IMR-90 (cell line): ENCODE results near the gene ASS1. TPM values are rescaled to one million over a fixed set of nuclear protein-coding genes. Genes with fewer than 3 reads are reported as not detected.

ENCODE experiments used
- ATAC-seq: fragments of 200-7000 bp; cut with Tn5 transposase; 2 replicates; pipeline ENCODE4 v1.9.1; 2020; ENCODE audit warnings: low read depth, mild to moderate bottlenecking, moderate library complexity
- BruUV-seq: library from RNA; stranded (reverse); fragments of 400-500 nt; replicated peaks from 2 replicates; lab custom pipeline; 2021; lab: Mats Ljungman, UMichigan
- CTCF ChIA-PET: fragments of 300-600 bp; formaldehyde crosslinking; extraction: SDS; loops from one replicate; lab custom pipeline; 2021; ENCODE audit warnings: antibody characterized with exemption; lab: Yijun Ruan, JAX
- POLR2A ChIA-PET: fragments of 300-600 bp; sonication (Branson Sonifier 250); formaldehyde crosslinking; loops from one replicate; lab custom pipeline; 2022; ENCODE audit warnings: antibody characterized with exemption; ENCODE audit not compliant: unreplicated experiment; lab: Charles Lee
- DNase-seq: peaks from one replicate; pipeline ENCODE4 v3.0.0; 2013
- H2AFZ ChIP-seq: replicated peaks from 2 replicates; pipeline ENCODE3; 2013; ENCODE audit warnings: low read length, mild to moderate bottlenecking; ENCODE audit not compliant: poor library complexity
- H2AK5ac ChIP-seq: 2 replicates; pipeline ENCODE4 v1.6.1; 2013; ENCODE audit warnings: low read depth, low read length, inconsistent platforms
- H2AK9ac ChIP-seq: replicated peaks from 2 replicates; pipeline ENCODE3; 2013; ENCODE audit warnings: mild to moderate bottlenecking, low read depth, low read length, moderate library complexity; ENCODE audit not compliant: poor library complexity
- H2BK120ac ChIP-seq: 2 replicates; pipeline ENCODE4 v1.6.1; 2013; ENCODE audit warnings: low read depth, low read length, inconsistent platforms
- H2BK15ac ChIP-seq: 3 replicates; pipeline ENCODE4 v1.6.1; 2013; ENCODE audit warnings: low read depth, low read length, inconsistent platforms
- H2BK20ac ChIP-seq: 2 replicates; pipeline ENCODE4 v1.6.1; 2013; ENCODE audit warnings: low read depth, mild to moderate bottlenecking, inconsistent platforms, low read length, moderate library complexity
- H2BK5ac ChIP-seq: 2 replicates; pipeline ENCODE4 v1.6.1; 2013; ENCODE audit warnings: mild to moderate bottlenecking, low read depth, low read length, inconsistent platforms; ENCODE audit not compliant: poor library complexity, severe bottlenecking
- H3K14ac ChIP-seq: replicated peaks from 2 replicates; pipeline ENCODE4 v1.6.1; 2013; ENCODE audit warnings: low read depth, low read length, inconsistent platforms
- H3K18ac ChIP-seq: 2 replicates; pipeline ENCODE4 v1.6.1; 2013; ENCODE audit warnings: low read depth, low read length, control low read depth
- H3K23ac ChIP-seq: 2 replicates; pipeline ENCODE4 v1.6.1; 2013; ENCODE audit warnings: low read depth, low read length, inconsistent platforms
- H3K27ac ChIP-seq: 2 replicates; pipeline ENCODE4 v1.5.1; 2013; ENCODE audit warnings: mild to moderate bottlenecking, control low read depth, low read length; ENCODE audit not compliant: insufficient read depth
- H3K27me3 ChIP-seq: 2 replicates; pipeline ENCODE4 v1.6.1; 2013; ENCODE audit warnings: low read length; ENCODE audit not compliant: control insufficient read depth, insufficient read depth
- H3K36me3 ChIP-seq: 2 replicates; pipeline ENCODE4 v1.6.1; 2013; ENCODE audit warnings: low read length, mixed read lengths; ENCODE audit not compliant: control insufficient read depth, insufficient read depth
- H3K4ac ChIP-seq: 2 replicates; pipeline ENCODE4 v1.6.1; 2013; ENCODE audit warnings: low read depth, low read length, inconsistent platforms
- H3K4me1 ChIP-seq: 2 replicates; pipeline ENCODE4 v1.6.1; 2013; ENCODE audit warnings: low read length, mixed read lengths; ENCODE audit not compliant: control insufficient read depth, insufficient read depth
- H3K4me2 ChIP-seq: 2 replicates; pipeline ENCODE4 v1.6.1; 2013; ENCODE audit warnings: low read depth, mild to moderate bottlenecking, control low read depth, low read length, moderate library complexity
- H3K4me3 ChIP-seq: 2 replicates; pipeline ENCODE4 v1.5.1; 2013; ENCODE audit warnings: low read depth, mild to moderate bottlenecking, control low read depth, low read length, moderate library complexity; ENCODE audit not compliant: insufficient read depth
- H3K56ac ChIP-seq: 2 replicates; pipeline ENCODE4 v1.6.1; 2013; ENCODE audit warnings: low read length, inconsistent platforms; ENCODE audit not compliant: insufficient read depth; ENCODE audit errors: extremely low read depth
- H3K79me1 ChIP-seq, 2 experiments: 2 replicates each; pipeline ENCODE4 v1.6.1; 2013; ENCODE audit warnings: low read length in 2 of 2, inconsistent platforms in 1 of 2, low read depth in 1 of 2
- H3K9ac ChIP-seq: 2 replicates; pipeline ENCODE4 v1.6.1; 2013; ENCODE audit warnings: low read depth, low read length, control low read depth
- H3K9me1 ChIP-seq: 2 replicates; pipeline ENCODE4 v1.6.1; 2013; ENCODE audit warnings: low read length, inconsistent platforms; ENCODE audit not compliant: insufficient read depth
- H3K9me3 ChIP-seq: 2 replicates; pipeline ENCODE4 v1.6.1; 2013; ENCODE audit warnings: low read length; ENCODE audit not compliant: control insufficient read depth, insufficient read depth
- H4K20me1 ChIP-seq: 2 replicates; pipeline ENCODE4 v1.6.1; 2013; ENCODE audit warnings: low read length, inconsistent platforms; ENCODE audit not compliant: insufficient read depth
- H4K5ac ChIP-seq: 2 replicates; pipeline ENCODE4 v1.6.1; 2013; ENCODE audit warnings: mild to moderate bottlenecking, low read depth, low read length, control low read depth
- H4K8ac ChIP-seq, 2 experiments: 2 replicates each; pipeline ENCODE4 v1.6.1; 2013; ENCODE audit warnings: low read depth in 2 of 2, low read length in 2 of 2, control low read depth in 1 of 2, inconsistent platforms in 1 of 2
- H4K91ac ChIP-seq: 2 replicates; pipeline ENCODE4 v1.6.1; 2013; ENCODE audit warnings: low read depth, low read length, inconsistent platforms; ENCODE audit not compliant: insufficient read depth
- BHLHE40 ChIP-seq: fragments of 150-350 bp; IDR thresholded peaks from 2 replicates; pipeline ENCODE4 v1.6.1; 2016; ENCODE audit warnings: mild to moderate bottlenecking, low read depth, low read length
- CEBPB ChIP-seq: IDR thresholded peaks from 2 replicates; pipeline ENCODE4 v1.6.1; 2012; ENCODE audit warnings: low read depth, low read length, improper control_type of control experiment
- FOS ChIP-seq: fragments of 150-350 bp; IDR thresholded peaks from 2 replicates; pipeline ENCODE4 v1.6.1; 2016; ENCODE audit warnings: low read depth, low read length
- MXI1 ChIP-seq: IDR thresholded peaks from 2 replicates; pipeline ENCODE4 v1.6.1; 2012; ENCODE audit warnings: low read depth, mild to moderate bottlenecking, low read length, moderate library complexity, borderline replicate concordance
- RAD21 ChIP-seq: IDR thresholded peaks from 2 replicates; pipeline ENCODE4 v1.6.1; 2012; ENCODE audit warnings: low read length, improper control_type of control experiment
- WGBS, 2 experiments: methylation state at CpG; one replicate each; pipeline versions ENCODE4 v1.1.5 to v1.1.7; 2013; ENCODE audit warnings: missing lambda C conversion rate in 2 of 2; ENCODE audit not compliant: insufficient read length in 1 of 2; ENCODE audit errors: extremely low coverage in 2 of 2; 5-methylcytosine and 5-hydroxymethylcytosine counted together
- dilution Hi-C: fragments of 300-500 bp; cut with HindIII; formaldehyde crosslinking; loops from one replicate; pipeline ENCODE4 v1.14.3; 2018; ENCODE audit warnings: low sequenced_read_pairs; ENCODE audit not compliant: unreplicated experiment
- in situ Hi-C: fragments of 300-500 bp; cut with MboI; formaldehyde crosslinking; loops from 3 replicates; pipeline ENCODE4 v1.14.3; 2019; ENCODE audit warnings: low sequenced_read_pairs, inconsistent platforms, mixed read lengths
- intact Hi-C: fragments of 100-400 bp; cut with micrococcal nuclease; formaldehyde crosslinking; loops from 2 replicates; pipeline ENCODE4 v1.10.0; 2022
- polyA plus RNA-seq, 3 experiments: library from polyadenylated mRNA; depleted of rRNA; stranded (reverse); fragments of >200 nt; gene quantifications; 2 replicates each; pipeline ENCODE4 v1.2.3, GENCODE V29; 2012; ENCODE audit warnings: low replicate concordance in 1 of 3
- total RNA-seq: library from RNA; depleted of rRNA; stranded (reverse); fragments of >200 nt; gene quantifications from 2 replicates; pipeline ENCODE4 v1.2.3, GENCODE V29; 2012
- TF ChIP-seq, protein P1 (sequence below): fragments of 150-350 bp; IDR thresholded peaks from 2 replicates; pipeline ENCODE4 v1.6.1; 2016; ENCODE audit warnings: low read depth, mild to moderate bottlenecking, low read length, moderate library complexity, borderline replicate concordance

ASS1 gene
- total and polyA plus RNA-seq, 2 of the 4 experiments (the other 2 are of a cell fraction): 39.6 to 41.9 TPM

DNA sequence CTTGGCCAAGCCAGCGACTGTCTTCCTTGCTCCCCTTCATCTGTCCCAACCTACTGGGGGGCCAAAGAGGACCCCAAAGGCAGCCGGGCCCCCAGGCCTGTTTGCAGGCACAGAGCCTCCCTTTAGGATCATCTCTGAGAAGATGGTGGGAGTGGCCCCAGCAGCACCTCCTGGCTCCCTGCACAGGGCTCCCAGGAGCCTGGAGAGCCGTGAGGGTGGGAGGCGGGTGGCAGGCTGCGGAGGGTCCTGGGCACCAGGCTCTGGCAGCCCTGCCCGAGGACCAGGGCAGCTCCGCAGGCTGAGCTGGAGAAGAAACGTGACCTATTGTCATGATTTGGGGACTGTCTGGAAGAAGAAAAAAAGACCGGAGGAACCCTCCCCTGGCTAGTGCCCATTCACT lies 33.4 kb downstream of the ASS1 start:
- no peaks in the 10 kb centered on the region for H3K36me3 ChIP-seq
- no peak for ATAC-seq
- no peaks in the 10 kb centered on the region for H3K9me3 ChIP-seq
- ChIA-PET CTCF (interaction anchor here (0.6 kb wide), 1 partner anchor 43 kb away, joined by 4 read pairs; no protein-coding TSS in a partner anchor), POLR2A (no interaction called here)
- no peak overlapping the region for H2BK15ac ChIP-seq
- H3K4ac ChIP-seq: no peak overlapping the region
- no peaks in the 10 kb centered on the region for H3K79me1 ChIP-seq
- no peak overlapping the region for H3K27ac ChIP-seq
- no peak overlapping the region for H2AFZ ChIP-seq
- H3K4me3 ChIP-seq: no peak overlapping the region
- DNase-seq: no peak
- H3K4me1 ChIP-seq: no peaks in the 10 kb centered on the region
- H4K20me1 ChIP-seq: no peaks in the 10 kb centered on the region
- no peak overlapping the region for H4K91ac ChIP-seq
- BruUV-seq: no TSS peak
- H3K14ac ChIP-seq: no peak overlapping the region
- H3K18ac ChIP-seq: no peak overlapping the region
- dilution Hi-C loops (no loop called here), in situ Hi-C loops (no loop called here), intact Hi-C loops (no loop called here)
- H2BK20ac ChIP-seq: no peak overlapping the region
- H3K9ac ChIP-seq: no peak overlapping the region
- no peak overlapping the region for H4K8ac ChIP-seq
- H2BK120ac ChIP-seq: no peak overlapping the region
- no peak for TF ChIP-seq RAD21
- TF ChIP-seq CEBPB: no peak
- TF ChIP-seq, protein P1, sequence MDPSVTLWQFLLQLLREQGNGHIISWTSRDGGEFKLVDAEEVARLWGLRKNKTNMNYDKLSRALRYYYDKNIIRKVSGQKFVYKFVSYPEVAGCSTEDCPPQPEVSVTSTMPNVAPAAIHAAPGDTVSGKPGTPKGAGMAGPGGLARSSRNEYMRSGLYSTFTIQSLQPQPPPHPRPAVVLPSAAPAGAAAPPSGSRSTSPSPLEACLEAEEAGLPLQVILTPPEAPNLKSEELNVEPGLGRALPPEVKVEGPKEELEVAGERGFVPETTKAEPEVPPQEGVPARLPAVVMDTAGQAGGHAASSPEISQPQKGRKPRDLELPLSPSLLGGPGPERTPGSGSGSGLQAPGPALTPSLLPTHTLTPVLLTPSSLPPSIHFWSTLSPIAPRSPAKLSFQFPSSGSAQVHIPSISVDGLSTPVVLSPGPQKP: no peak
- TF ChIP-seq BHLHE40: no peak
- no peak for TF ChIP-seq FOS
- TF ChIP-seq MXI1: no peak
- H3K4me2 ChIP-seq: no peak overlapping the region
- no peaks in the 10 kb centered on the region for H3K9me1 ChIP-seq
- H2BK5ac ChIP-seq: no peak overlapping the region
- H3K56ac ChIP-seq: no peak overlapping the region
- WGBS, 2 experiments: no CpG with 5 or more reads among the region's 9 CpGs
- H3K27me3 ChIP-seq: peaks cover 20% of the 10 kb centered on the region
- no peak overlapping the region for H2AK9ac ChIP-seq
- no peak overlapping the region for H2AK5ac ChIP-seq
- no peak overlapping the region for H4K5ac ChIP-seq
- no peak overlapping the region for H3K23ac ChIP-seq
